Measurements from ENCODE around the gene CRX. TPM values are rescaled to one million over a fixed set of nuclear protein-coding genes. Genes with fewer than 3 reads are reported as not detected.

CRX gene
- total and polyA plus RNA-seq, 2 of the 4 experiments (the other 2 are of a cell fraction): not detected

DNA sequence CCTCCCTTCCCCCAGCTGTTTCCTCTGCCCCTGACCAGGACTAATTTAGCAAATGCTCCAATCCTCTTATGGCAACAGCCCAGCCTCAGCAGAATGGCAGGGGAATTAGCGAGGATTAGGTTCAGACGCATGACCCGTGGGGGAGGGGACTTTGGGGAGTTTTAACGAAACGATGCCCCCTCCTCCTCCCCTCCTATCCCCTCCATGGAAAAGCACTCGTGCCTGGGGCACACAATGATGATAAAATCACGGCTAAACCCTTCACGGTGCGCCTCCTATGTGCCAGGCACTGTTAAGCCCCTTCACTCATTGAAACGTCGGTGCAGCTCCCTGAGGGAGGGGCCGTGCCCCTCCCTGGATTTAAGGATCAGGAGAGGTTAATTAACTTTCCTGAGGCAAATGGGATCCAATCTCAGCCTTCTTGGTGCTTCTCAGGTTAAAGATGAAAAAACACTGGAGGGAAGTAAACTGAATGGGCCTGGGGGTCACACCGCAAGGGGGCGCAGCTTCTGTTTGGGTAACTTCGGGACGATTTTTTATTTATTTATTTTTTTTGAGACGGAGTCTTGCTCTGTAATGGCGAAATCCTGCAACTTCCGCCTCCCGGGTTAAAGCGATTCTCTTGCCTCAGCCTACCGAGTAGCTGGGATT lies 27.2 kb downstream of the CRX start:
- no peak overlapping the region for H2BK5ac ChIP-seq (ENCODE audit: low read depth, low read length, poor library complexity, severe bottlenecking)
- peak overlapping the region; percentile 51 for H2AFZ ChIP-seq (replicated peaks; ENCODE audit: low read length, poor library complexity)
- no peaks in the 10 kb centered on the region for H3K79me1 ChIP-seq (ENCODE audit: low read depth in 1 of 2, low read length in 2 of 2)
- H4K8ac ChIP-seq (ENCODE audit: low read depth in 2 of 2, low read length in 2 of 2): no peak overlapping the region
- ATAC-seq (ENCODE audit: low read depth) (no peak), DNase-seq (no peak)
- WGBS, 2 experiments (ENCODE audit: extremely low coverage in 2 of 2, insufficient read length in 1 of 2): 2% methylated on average over 10 of the region's 22 CpGs; no CpG with 5 or more reads in 1 of the 2 experiments
- no peaks in the 10 kb centered on the region for H3K4me1 ChIP-seq (ENCODE audit: control insufficient read depth, insufficient read depth, low read length)
- H3K9me1 ChIP-seq (ENCODE audit: insufficient read depth, low read length): no peaks in the 10 kb centered on the region
- H2AK5ac ChIP-seq (ENCODE audit: low read depth, low read length): no peak overlapping the region
- dilution Hi-C loops (cut with HindIII; ENCODE audit: low sequenced_read_pairs, unreplicated experiment): no loop called here
- POLR2A ChIA-PET (ENCODE audit: unreplicated experiment): no interaction called here
- no peak overlapping the region for H2BK120ac ChIP-seq (ENCODE audit: low read depth, low read length)
- H4K20me1 ChIP-seq (ENCODE audit: insufficient read depth, low read length): no peaks in the 10 kb centered on the region
- H3K4me2 ChIP-seq (ENCODE audit: low read depth, low read length): no peak overlapping the region
- H2BK20ac ChIP-seq (ENCODE audit: low read depth, low read length): no peak overlapping the region
- in situ Hi-C loops (cut with MboI; ENCODE audit: low sequenced_read_pairs): no loop called here
- TF ChIP-seq MAZ (IDR thresholded peaks at IDR 0.05; ENCODE audit: borderline replicate concordance, low read depth, low read length) (no peak), CTCF (conservative IDR thresholded peaks at IDR 0.05; ENCODE audit: low read depth, low read length) (0 out of 2 replicates have a peak, but pooled peaks have one; percentile 23)
- no peak overlapping the region for H2BK15ac ChIP-seq (ENCODE audit: low read depth, low read length)
- CTCF ChIA-PET: no interaction called here
- BruUV-seq (replicated peaks): no TSS peak
- intact Hi-C loops (cut with micrococcal nuclease): no loop called here
- no peaks in the 10 kb centered on the region for H3K36me3 ChIP-seq (ENCODE audit: control insufficient read depth, insufficient read depth, low read length)
- H3K4me3 ChIP-seq (ENCODE audit: insufficient read depth, low read depth, low read length): no peak overlapping the region
- H3K27me3 ChIP-seq (ENCODE audit: control insufficient read depth, insufficient read depth, low read length): peaks cover 17% of the 10 kb centered on the region
- no peak overlapping the region for H3K18ac ChIP-seq (ENCODE audit: low read depth, low read length)
- no peaks in the 10 kb centered on the region for H3K9me3 ChIP-seq (ENCODE audit: control insufficient read depth, insufficient read depth, low read length)
- H4K5ac ChIP-seq (ENCODE audit: low read depth, low read length): no peak overlapping the region
- H3K27ac ChIP-seq (ENCODE audit: insufficient read depth, low read length): no peak overlapping the region
- no peak overlapping the region for H3K4ac ChIP-seq (ENCODE audit: low read depth, low read length)
- no peak overlapping the region for H3K56ac ChIP-seq (ENCODE audit: extremely low read depth, insufficient read depth, low read length)
- H3K23ac ChIP-seq (ENCODE audit: low read depth, low read length): no peak overlapping the region
- no peak overlapping the region for H3K9ac ChIP-seq (ENCODE audit: low read depth, low read length)
- no peak overlapping the region for H2AK9ac ChIP-seq (replicated peaks; ENCODE audit: low read depth, low read length, poor library complexity)
- H4K91ac ChIP-seq (ENCODE audit: insufficient read depth, low read depth, low read length): no peak overlapping the region
- no peak overlapping the region for H3K14ac ChIP-seq (replicated peaks; ENCODE audit: low read depth, low read length)
